ENCODE results near the gene TMEM120B.
"Not testable (repeated sequence)": the region's sequence is repeated elsewhere in the genome, so short reads cannot be mapped to it uniquely, and the experiment has no call there.

Gene TMEM120B

GRCh38 chr12:121712461-121713256 lies at the start of gene TMEM120B:
TMEM120B (plus strand) TSS chr12:121712752; CDS start chr12:121712896, 144 bp downstream.
- H3K27ac ChIP-seq (ENCODE audit: low read length) = peak within 1 kb of the TSS; percentile 56
- H3K4me3 ChIP-seq (ENCODE audit: low read depth in 1 of 2, low read length in 2 of 2) = peak within 1 kb of the TSS; percentile 70 to 83; a peak in 3 of 4 replicates
- peak within 1 kb of the TSS; percentile 89 for H3K4me2 ChIP-seq (ENCODE audit: insufficient read depth, low read length)
- ATAC-seq (ENCODE audit: insufficient read depth, low read depth) = peak; percentile 81
- no peaks in the 10 kb centered on the region for H3K27me3 ChIP-seq (ENCODE audit: insufficient read depth, low read length, poor library complexity)
- TF ChIP-seq, protein P1, sequence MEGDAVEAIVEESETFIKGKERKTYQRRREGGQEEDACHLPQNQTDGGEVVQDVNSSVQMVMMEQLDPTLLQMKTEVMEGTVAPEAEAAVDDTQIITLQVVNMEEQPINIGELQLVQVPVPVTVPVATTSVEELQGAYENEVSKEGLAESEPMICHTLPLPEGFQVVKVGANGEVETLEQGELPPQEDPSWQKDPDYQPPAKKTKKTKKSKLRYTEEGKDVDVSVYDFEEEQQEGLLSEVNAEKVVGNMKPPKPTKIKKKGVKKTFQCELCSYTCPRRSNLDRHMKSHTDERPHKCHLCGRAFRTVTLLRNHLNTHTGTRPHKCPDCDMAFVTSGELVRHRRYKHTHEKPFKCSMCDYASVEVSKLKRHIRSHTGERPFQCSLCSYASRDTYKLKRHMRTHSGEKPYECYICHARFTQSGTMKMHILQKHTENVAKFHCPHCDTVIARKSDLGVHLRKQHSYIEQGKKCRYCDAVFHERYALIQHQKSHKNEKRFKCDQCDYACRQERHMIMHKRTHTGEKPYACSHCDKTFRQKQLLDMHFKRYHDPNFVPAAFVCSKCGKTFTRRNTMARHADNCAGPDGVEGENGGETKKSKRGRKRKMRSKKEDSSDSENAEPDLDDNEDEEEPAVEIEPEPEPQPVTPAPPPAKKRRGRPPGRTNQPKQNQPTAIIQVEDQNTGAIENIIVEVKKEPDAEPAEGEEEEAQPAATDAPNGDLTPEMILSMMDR (IDR thresholded peaks at IDR 0.05; ENCODE audit: borderline replicate concordance, extremely low read depth, low read length, poor library complexity, severe bottlenecking) = no peak
- TF ChIP-seq EZH2 (IDR thresholded peaks at IDR 0.05; ENCODE audit: borderline replicate concordance, low read depth, low read length, severe bottlenecking) = no peak
- peaks cover 10% of the 10 kb centered on the region for H3K79me2 ChIP-seq (ENCODE audit: insufficient read depth, low read length)
- H3K9me3 ChIP-seq (ENCODE audit: insufficient read depth, low read length, severe bottlenecking) = no peaks in the 10 kb centered on the region
- peaks cover 5% of the 10 kb centered on the region; the same call in 1 of the 2 replicates for H4K20me1 ChIP-seq (ENCODE audit: insufficient read depth, low read length)
- no peaks in the 10 kb centered on the region; the same call in 1 of the 2 replicates for H3K36me3 ChIP-seq (ENCODE audit: insufficient read depth, low read length)
- peaks cover 26% of the 10 kb centered on the region for H3K4me1 ChIP-seq (ENCODE audit: insufficient read depth, low read length)
- peak; percentile 84 for DNase-seq
- peak within 1 kb of the TSS; percentile 76 for H2AFZ ChIP-seq (ENCODE audit: low read depth, low read length)
- peak within 1 kb of the TSS; percentile 62 for H3K9ac ChIP-seq (ENCODE audit: low read depth, low read length)

GRCh38 chr12:121663610-121663929 lies 49.0 kb upstream of the TMEM120B start:
- Histone ChIP-seq H3K79me2 (ENCODE audit: insufficient read depth, low read length) (0 out of 2 replicates have a peak, but pooled peaks cover 9% of the 10 kb centered on the region), H3K9me3 (ENCODE audit: insufficient read depth, low read length, severe bottlenecking) (no peaks in the 10 kb centered on the region), H3K9ac (ENCODE audit: low read depth, low read length) (no peak overlapping the region), H3K4me3 (ENCODE audit: low read depth in 1 of 2, low read length in 2 of 2) (no peak overlapping the region), H3K27me3 (ENCODE audit: insufficient read depth, low read length, poor library complexity) (no peaks in the 10 kb centered on the region), H2AFZ (ENCODE audit: low read depth, low read length) (peak overlapping the region; percentile 36), H3K27ac (ENCODE audit: low read length) (peak overlapping the region; percentile 49; the same call in 1 of the 2 replicates), H3K4me2 (ENCODE audit: insufficient read depth, low read length) (peak overlapping the region; percentile 64; the same call in 1 of the 2 replicates), H3K4me1 (ENCODE audit: insufficient read depth, low read length) (peaks cover 41% of the 10 kb centered on the region), H4K20me1 (ENCODE audit: insufficient read depth, low read length) (no peaks in the 10 kb centered on the region), H3K36me3 (ENCODE audit: insufficient read depth, low read length) (no peaks in the 10 kb centered on the region)
- no peak for ATAC-seq (ENCODE audit: insufficient read depth, low read depth)
- TF ChIP-seq, protein P1 (IDR thresholded peaks at IDR 0.05; ENCODE audit: borderline replicate concordance, extremely low read depth, low read length, poor library complexity, severe bottlenecking) = no peak
- no peak for TF ChIP-seq EZH2 (IDR thresholded peaks at IDR 0.05; ENCODE audit: borderline replicate concordance, low read depth, low read length, severe bottlenecking)
- no peak for DNase-seq

DNA sequence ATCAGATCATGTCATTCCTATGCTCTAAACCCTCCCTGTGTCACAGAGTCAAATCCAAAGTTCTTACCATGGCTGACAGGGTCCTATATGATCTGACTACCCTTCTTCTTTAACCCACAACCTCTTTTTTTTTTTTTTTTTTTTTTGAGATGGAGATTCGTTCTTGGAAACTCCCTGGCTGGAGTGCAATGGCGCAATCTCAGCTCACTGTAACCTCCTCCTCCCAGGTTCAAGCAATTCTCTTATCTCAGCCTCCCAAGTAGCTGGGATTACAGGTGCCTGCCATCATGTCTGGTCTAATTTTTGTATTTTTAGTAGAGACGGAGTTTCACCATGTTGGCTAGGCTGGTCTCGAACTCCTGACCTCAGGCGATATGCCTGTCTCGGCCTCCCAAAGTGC lies 45.7 kb upstream of the TMEM120B start:
- not testable (repeated sequence) for H3K79me2 ChIP-seq (ENCODE audit: insufficient read depth, low read length); H4K20me1 ChIP-seq (ENCODE audit: insufficient read depth, low read length); H3K4me2 ChIP-seq (ENCODE audit: insufficient read depth, low read length); DNase-seq; ATAC-seq (ENCODE audit: insufficient read depth, low read depth); H3K9ac ChIP-seq (ENCODE audit: low read depth, low read length); H3K9me3 ChIP-seq (ENCODE audit: insufficient read depth, low read length, severe bottlenecking); H3K27ac ChIP-seq (ENCODE audit: low read length); H3K36me3 ChIP-seq (ENCODE audit: insufficient read depth, low read length); H2AFZ ChIP-seq (ENCODE audit: low read depth, low read length); H3K4me3 ChIP-seq (ENCODE audit: low read depth in 1 of 2, low read length in 2 of 2); H3K27me3 ChIP-seq (ENCODE audit: insufficient read depth, low read length, poor library complexity)
- peaks cover 26% of the 10 kb centered on the region for H3K4me1 ChIP-seq (ENCODE audit: insufficient read depth, low read length)

DNA sequence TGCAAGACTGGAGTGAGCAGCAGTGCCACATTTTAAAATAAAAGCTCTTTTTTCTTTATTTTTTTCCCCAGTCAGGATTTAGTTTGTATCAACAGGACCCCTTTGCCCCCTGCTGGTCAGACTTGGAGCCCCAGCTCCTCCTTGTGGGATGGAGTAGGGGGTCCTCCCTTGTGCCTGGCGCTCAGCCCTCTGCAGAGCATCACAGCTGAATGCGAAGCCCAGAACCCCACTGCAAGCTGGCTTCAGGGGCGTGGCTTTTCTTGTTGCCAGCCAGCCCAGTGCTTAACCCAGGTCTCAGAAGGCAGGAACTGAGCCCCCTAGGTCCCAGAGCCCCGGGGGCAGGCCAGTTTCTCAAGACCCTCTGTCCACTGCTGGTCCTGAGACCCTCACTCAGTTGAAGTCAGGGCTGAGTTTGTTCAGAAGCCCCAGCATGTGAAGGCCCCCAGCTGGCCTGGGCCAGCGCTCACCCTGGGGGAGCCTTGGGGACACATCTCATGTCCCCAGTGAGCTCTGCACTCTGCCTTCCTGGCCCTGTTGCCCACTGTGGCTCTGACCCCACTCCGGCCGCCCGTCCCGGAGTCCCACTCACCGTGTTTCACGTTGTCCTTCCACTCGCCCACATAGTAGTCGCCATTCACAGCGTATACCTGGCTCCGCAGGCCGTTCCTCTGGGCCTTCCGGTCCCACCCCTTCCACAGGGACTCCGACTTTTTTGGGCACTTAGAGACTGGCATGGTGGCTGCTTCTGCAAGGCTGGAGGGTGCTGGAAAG lies 43.6 kb upstream of the TMEM120B start:
- Histone ChIP-seq H3K79me2 (ENCODE audit: insufficient read depth, low read length) (0 out of 2 replicates have a peak, but pooled peaks cover 9% of the 10 kb centered on the region), H3K36me3 (ENCODE audit: insufficient read depth, low read length) (no peaks in the 10 kb centered on the region), H3K27ac (ENCODE audit: low read length) (0 out of 2 replicates have a peak overlapping the region, but pooled peaks have one; percentile 33), H3K4me2 (ENCODE audit: insufficient read depth, low read length) (no peak overlapping the region), H2AFZ (ENCODE audit: low read depth, low read length) (no peak overlapping the region), H3K4me3 (ENCODE audit: low read depth in 1 of 2, low read length in 2 of 2) (no peak overlapping the region), H3K9ac (ENCODE audit: low read depth, low read length) (no peak overlapping the region; the same call in 1 of the 2 replicates), H3K9me3 (ENCODE audit: insufficient read depth, low read length, severe bottlenecking) (no peaks in the 10 kb centered on the region), H3K4me1 (ENCODE audit: insufficient read depth, low read length) (peaks cover 34% of the 10 kb centered on the region), H3K27me3 (ENCODE audit: insufficient read depth, low read length, poor library complexity) (no peaks in the 10 kb centered on the region), H4K20me1 (ENCODE audit: insufficient read depth, low read length) (no peaks in the 10 kb centered on the region)
- DNase-seq (peak; percentile 77), ATAC-seq (ENCODE audit: insufficient read depth, low read depth) (peak; percentile 35)
- TF ChIP-seq EZH2 (IDR thresholded peaks at IDR 0.05; ENCODE audit: borderline replicate concordance, low read depth, low read length, severe bottlenecking) = no peak
- TF ChIP-seq, protein P1 (IDR thresholded peaks at IDR 0.05; ENCODE audit: borderline replicate concordance, extremely low read depth, low read length, poor library complexity, severe bottlenecking) = peak; percentile 79

Measured in DND-41 (cell line).